ENCODE measurements around the gene GCNT2.
"Not testable (repeated sequence)": the region's sequence is repeated elsewhere in the genome, so short reads cannot be mapped to it uniquely, and the experiment has no call there.

The GCNT2 gene

DNA sequence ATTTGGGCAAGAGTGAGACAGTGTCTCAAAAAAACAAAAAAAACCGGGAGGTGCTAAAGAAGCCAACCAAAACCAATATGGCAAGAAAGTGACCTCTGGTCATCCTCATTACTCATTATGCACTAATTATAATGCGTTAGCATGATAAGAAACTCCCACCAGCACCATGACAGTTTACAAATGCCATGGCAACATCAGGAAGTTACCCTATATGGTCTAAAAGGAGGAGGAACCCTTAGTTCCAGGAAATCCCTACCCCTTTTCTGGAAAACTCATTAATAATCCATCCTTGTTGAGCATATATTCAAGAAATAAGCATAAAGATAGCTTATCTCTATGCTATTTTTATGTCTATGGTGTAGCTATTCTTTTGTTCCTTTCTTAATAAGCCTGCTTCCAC lies 141.6 kb downstream of the GCNT2 start:
- no peak for DNase-seq
- Histone ChIP-seq H3K27me3 (ENCODE audit: insufficient read depth, low read length, poor library complexity) (no peaks in the 10 kb centered on the region), H3K4me3 (ENCODE audit: low read depth in 1 of 2, low read length in 2 of 2) (no peak overlapping the region), H4K20me1 (ENCODE audit: insufficient read depth, low read length) (no peaks in the 10 kb centered on the region), H3K4me1 (ENCODE audit: insufficient read depth, low read length) (no peaks in the 10 kb centered on the region), H3K79me2 (ENCODE audit: insufficient read depth, low read length) (no peaks in the 10 kb centered on the region), H3K4me2 (ENCODE audit: insufficient read depth, low read length) (no peak overlapping the region), H3K36me3 (ENCODE audit: insufficient read depth, low read length) (no peaks in the 10 kb centered on the region), H3K27ac (ENCODE audit: low read length) (no peak overlapping the region), H3K9ac (ENCODE audit: low read depth, low read length) (no peak overlapping the region), H2AFZ (ENCODE audit: low read depth, low read length) (no peak overlapping the region), H3K9me3 (ENCODE audit: insufficient read depth, low read length, severe bottlenecking) (no peaks in the 10 kb centered on the region)
- no peak for ATAC-seq (ENCODE audit: insufficient read depth, low read depth)
- TF ChIP-seq CTCF (IDR thresholded peaks at IDR 0.05; ENCODE audit: borderline replicate concordance, extremely low read depth, low read length, poor library complexity, severe bottlenecking) (no peak), EZH2 (IDR thresholded peaks at IDR 0.05; ENCODE audit: borderline replicate concordance, low read depth, low read length, severe bottlenecking) (no peak)

- not testable (repeated sequence) for H3K27ac ChIP-seq (ENCODE audit: low read length); H3K4me1 ChIP-seq (ENCODE audit: insufficient read depth, low read length); H4K20me1 ChIP-seq (ENCODE audit: insufficient read depth, low read length); H3K4me2 ChIP-seq (ENCODE audit: insufficient read depth, low read length); H3K9ac ChIP-seq (ENCODE audit: low read depth, low read length); H2AFZ ChIP-seq (ENCODE audit: low read depth, low read length); DNase-seq; H3K9me3 ChIP-seq (ENCODE audit: insufficient read depth, low read length, severe bottlenecking); ATAC-seq (ENCODE audit: insufficient read depth, low read depth); H3K4me3 ChIP-seq (ENCODE audit: low read depth in 1 of 2, low read length in 2 of 2); H3K36me3 ChIP-seq (ENCODE audit: insufficient read depth, low read length); H3K79me2 ChIP-seq (ENCODE audit: insufficient read depth, low read length); H3K27me3 ChIP-seq (ENCODE audit: insufficient read depth, low read length, poor library complexity)
Observed at GRCh38 chr6:10665595-10665994, 144.4 kb downstream of the GCNT2 start.

GRCh38 chr6:10668126-10668917 lies 147.2 kb downstream of the GCNT2 start:
- Histone ChIP-seq H3K9me3 (ENCODE audit: insufficient read depth, low read length, severe bottlenecking) (no peaks in the 10 kb centered on the region), H2AFZ (ENCODE audit: low read depth, low read length) (no peak overlapping the region), H3K27ac (ENCODE audit: low read length) (no peak overlapping the region), H3K9ac (ENCODE audit: low read depth, low read length) (no peak overlapping the region), H3K4me2 (ENCODE audit: insufficient read depth, low read length) (no peak overlapping the region), H4K20me1 (ENCODE audit: insufficient read depth, low read length) (no peaks in the 10 kb centered on the region), H3K4me1 (ENCODE audit: insufficient read depth, low read length) (no peaks in the 10 kb centered on the region), H3K79me2 (ENCODE audit: insufficient read depth, low read length) (no peaks in the 10 kb centered on the region), H3K27me3 (ENCODE audit: insufficient read depth, low read length, poor library complexity) (no peaks in the 10 kb centered on the region), H3K4me3 (ENCODE audit: low read depth in 1 of 2, low read length in 2 of 2) (no peak overlapping the region), H3K36me3 (ENCODE audit: insufficient read depth, low read length) (no peaks in the 10 kb centered on the region)
- TF ChIP-seq CTCF (IDR thresholded peaks at IDR 0.05; ENCODE audit: borderline replicate concordance, extremely low read depth, low read length, poor library complexity, severe bottlenecking) (no peak), EZH2 (IDR thresholded peaks at IDR 0.05; ENCODE audit: borderline replicate concordance, low read depth, low read length, severe bottlenecking) (no peak)
- DNase-seq = no peak
- no peak for ATAC-seq (ENCODE audit: insufficient read depth, low read depth)

DNA sequence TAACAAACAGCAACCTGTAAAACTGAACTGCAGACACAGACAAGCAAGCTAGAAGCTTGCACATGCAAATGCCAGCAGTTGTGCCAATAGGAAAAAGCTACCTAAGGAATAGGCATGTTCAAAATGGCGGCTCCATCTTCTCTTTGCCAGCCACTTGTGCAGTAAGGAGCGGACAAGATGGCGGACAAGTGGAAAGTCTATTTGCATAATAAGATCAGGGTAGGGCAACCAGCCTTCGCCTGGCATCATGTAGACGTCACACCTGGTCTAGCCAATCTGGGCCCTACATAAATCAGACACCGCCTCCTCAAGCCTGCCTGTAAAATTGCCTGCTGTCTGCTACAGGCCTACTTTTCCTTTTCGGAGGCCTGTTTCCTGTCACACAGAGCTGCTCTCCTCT lies 155.3 kb downstream of the GCNT2 start:
- H3K9ac ChIP-seq (ENCODE audit: low read depth, low read length) = no peak overlapping the region
- no peak overlapping the region for H3K27ac ChIP-seq (ENCODE audit: low read length)
- H3K4me2 ChIP-seq (ENCODE audit: insufficient read depth, low read length) = no peak overlapping the region
- no peaks in the 10 kb centered on the region for H3K36me3 ChIP-seq (ENCODE audit: insufficient read depth, low read length)
- no peak for TF ChIP-seq CTCF (IDR thresholded peaks at IDR 0.05; ENCODE audit: borderline replicate concordance, extremely low read depth, low read length, poor library complexity, severe bottlenecking)
- TF ChIP-seq EZH2 (IDR thresholded peaks at IDR 0.05; ENCODE audit: borderline replicate concordance, low read depth, low read length, severe bottlenecking) = no peak
- H3K27me3 ChIP-seq (ENCODE audit: insufficient read depth, low read length, poor library complexity) = no peaks in the 10 kb centered on the region
- H3K79me2 ChIP-seq (ENCODE audit: insufficient read depth, low read length) = no peaks in the 10 kb centered on the region
- DNase-seq (no peak), ATAC-seq (ENCODE audit: insufficient read depth, low read depth) (no peak)
- H3K9me3 ChIP-seq (ENCODE audit: insufficient read depth, low read length, severe bottlenecking) = no peaks in the 10 kb centered on the region
- H4K20me1 ChIP-seq (ENCODE audit: insufficient read depth, low read length) = no peaks in the 10 kb centered on the region
- H2AFZ ChIP-seq (ENCODE audit: low read depth, low read length) = no peak overlapping the region
- H3K4me1 ChIP-seq (ENCODE audit: insufficient read depth, low read length) = no peaks in the 10 kb centered on the region
- no peak overlapping the region for H3K4me3 ChIP-seq (ENCODE audit: low read depth in 1 of 2, low read length in 2 of 2)

Measured in DND-41 (cell line).